Forelimb muscle (tissue), 1 donor: ENCODE measurements around the gene TCAF1. TPM values are rescaled to one million over a fixed set of nuclear protein-coding genes. Genes with fewer than 3 reads are reported as not detected.
A peak's percentile ranks its signal among the peaks of the same experiment; 100 is the strongest.

ENCODE experiments used
- DNase-seq: peaks from one replicate; pipeline ENCODE4 v3.0.0-alpha.2; 2013; ENCODE audit warnings: low read depth
- polyA plus RNA-seq: library from polyadenylated mRNA; unstranded; fragments of 120-200 nt; gene quantifications from one replicate; pipeline ENCODE4 v1.2.1, GENCODE V29; 2013; ENCODE audit not compliant: insufficient read length

The TCAF1 gene, protein sequence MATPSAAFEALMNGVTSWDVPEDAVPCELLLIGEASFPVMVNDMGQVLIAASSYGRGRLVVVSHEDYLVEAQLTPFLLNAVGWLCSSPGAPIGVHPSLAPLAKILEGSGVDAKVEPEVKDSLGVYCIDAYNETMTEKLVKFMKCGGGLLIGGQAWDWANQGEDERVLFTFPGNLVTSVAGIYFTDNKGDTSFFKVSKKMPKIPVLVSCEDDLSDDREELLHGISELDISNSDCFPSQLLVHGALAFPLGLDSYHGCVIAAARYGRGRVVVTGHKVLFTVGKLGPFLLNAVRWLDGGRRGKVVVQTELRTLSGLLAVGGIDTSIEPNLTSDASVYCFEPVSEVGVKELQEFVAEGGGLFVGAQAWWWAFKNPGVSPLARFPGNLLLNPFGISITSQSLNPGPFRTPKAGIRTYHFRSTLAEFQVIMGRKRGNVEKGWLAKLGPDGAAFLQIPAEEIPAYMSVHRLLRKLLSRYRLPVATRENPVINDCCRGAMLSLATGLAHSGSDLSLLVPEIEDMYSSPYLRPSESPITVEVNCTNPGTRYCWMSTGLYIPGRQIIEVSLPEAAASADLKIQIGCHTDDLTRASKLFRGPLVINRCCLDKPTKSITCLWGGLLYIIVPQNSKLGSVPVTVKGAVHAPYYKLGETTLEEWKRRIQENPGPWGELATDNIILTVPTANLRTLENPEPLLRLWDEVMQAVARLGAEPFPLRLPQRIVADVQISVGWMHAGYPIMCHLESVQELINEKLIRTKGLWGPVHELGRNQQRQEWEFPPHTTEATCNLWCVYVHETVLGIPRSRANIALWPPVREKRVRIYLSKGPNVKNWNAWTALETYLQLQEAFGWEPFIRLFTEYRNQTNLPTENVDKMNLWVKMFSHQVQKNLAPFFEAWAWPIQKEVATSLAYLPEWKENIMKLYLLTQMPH
- 206 TPM for polyA plus RNA-seq

DNA sequence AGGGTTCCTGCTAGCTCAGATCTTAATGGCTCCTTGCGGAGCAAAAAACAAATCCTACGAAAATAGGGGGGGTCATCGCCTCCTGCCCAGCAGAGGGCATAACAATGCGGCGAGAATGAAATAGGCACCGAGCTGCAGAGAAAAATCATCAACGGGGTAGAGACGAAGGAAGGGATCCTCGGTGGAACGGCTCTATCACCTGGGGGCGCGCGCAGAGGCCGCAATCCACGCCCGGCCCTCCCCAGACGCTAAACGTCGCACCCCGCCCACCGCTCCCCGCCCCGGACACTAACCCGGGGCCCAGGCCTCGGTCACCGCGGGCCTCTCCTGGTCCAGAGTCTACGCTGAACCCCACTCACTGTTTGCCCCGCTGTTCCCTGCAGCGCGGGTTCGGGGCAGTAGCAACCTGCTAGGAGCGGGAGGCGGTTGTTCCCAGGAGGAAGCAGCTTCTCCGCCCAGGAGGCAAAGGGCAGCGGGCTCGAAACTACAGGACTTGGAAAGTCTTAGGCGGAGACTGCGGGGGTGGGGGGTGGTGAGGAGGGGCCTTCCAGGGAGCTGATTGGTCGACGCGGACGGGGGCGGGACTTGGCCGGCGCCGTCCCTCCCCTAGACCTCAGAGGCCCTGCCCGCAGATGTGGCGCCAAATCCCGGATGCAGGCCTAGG lies at the start of gene TCAF1:
Gene TCAF1 (minus strand): TSS at position 509 of the 664 bp plus-strand sequence. CDS start 25,568 bp downstream, outside the sequence.
- DNase-seq = peak; percentile 86

DNA sequence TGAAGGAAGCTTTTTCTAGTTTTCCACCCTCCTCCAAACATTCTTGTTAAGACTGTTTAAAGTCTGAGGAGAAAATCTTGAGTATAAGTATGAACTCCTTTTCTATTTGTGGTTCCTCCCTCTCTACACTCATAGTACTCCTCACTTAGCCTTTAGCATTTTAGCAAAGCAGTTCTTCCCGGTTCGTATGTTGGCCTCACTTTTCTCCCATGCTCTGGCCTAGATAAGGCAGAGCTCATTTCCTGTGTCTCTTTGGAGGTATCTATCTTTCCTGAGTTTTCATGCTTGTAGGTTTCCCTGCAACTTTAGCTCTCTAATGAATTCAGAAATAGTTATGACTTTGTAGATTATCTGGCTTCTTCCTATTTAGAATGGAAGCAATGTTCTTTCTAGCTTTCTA lies 46.8 kb upstream of the TCAF1 start:
- DNase-seq = no peak

DNA sequence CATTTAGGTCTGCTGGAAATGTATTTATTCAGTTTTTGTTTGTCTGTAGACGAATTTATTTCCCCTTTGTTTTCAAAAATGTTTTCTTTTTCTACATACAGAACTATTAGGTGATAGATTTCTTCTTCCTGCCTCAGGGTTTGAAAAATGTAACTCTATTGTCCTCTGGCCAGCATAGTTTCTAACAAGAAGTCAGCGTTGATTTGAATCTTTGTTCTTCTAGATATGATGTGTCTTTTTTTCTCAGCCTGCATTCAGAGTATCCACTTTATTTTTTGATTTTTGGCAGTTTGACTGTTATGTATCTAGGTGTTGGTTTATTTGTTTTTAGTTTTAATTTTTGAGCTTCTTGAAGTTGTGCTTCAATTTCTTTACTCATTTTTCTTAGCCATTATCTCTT lies 45.1 kb upstream of the TCAF1 start:
- DNase-seq = no peak

DNA sequence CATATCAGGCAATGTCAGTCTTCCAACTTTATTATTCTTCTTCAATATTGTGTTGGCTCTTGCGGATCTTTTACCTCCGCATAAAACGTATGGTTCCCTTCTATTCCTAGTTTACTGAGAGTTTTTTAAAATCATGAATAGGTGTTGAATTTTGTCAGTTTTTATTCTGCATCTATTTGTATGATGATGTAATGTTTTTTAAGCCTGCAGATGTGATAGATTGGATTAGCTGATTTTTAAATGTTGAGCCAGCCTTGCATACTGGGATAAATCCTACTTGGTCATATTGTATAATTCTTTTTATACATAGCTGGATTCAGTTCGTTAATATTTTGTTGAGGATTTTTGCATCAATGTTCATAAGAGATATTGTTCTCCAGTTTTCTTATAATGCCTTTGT lies 43.4 kb upstream of the TCAF1 start:
- DNase-seq = no peak

DNA sequence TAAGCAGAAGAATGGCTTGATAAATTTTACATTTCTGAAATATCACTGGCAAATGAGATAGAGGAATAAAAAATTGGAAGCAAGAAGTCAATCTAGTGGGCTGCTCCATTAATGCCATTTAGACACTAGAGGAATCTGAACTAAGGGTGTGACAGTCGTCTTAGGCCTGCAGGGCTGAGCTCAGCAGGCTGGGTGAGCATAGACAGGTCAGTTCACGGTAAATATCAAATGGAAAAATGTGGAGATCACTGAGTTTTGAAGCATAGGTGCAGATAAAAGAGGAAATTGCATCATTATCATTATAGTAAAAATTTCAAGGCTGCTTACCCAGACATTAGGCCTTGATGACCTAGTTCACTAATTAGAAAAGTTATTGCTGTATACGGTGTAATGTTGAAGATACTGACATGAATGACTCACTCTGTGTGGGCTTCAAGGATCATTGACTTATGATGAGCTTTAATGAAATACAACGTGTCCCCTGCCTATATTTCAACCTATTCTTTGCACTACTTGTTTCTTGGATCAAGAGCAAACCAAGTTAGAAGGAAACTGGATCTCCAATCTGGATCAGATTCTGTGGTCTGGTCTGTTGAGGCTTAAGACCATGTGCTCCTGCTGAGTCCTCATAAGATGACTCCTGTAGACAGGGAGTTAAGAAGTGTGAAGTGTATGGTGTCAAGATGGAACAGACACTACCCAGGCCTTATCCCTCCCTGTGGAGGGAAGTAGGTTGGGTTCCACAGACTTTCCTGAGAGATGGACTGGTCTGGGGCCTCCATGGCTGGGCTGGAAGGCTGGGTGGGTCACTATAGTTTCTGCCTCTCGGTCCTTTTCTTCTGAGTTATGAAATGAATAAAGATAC lies 36.6 kb upstream of the TCAF1 start:
- no peak for DNase-seq

DNA sequence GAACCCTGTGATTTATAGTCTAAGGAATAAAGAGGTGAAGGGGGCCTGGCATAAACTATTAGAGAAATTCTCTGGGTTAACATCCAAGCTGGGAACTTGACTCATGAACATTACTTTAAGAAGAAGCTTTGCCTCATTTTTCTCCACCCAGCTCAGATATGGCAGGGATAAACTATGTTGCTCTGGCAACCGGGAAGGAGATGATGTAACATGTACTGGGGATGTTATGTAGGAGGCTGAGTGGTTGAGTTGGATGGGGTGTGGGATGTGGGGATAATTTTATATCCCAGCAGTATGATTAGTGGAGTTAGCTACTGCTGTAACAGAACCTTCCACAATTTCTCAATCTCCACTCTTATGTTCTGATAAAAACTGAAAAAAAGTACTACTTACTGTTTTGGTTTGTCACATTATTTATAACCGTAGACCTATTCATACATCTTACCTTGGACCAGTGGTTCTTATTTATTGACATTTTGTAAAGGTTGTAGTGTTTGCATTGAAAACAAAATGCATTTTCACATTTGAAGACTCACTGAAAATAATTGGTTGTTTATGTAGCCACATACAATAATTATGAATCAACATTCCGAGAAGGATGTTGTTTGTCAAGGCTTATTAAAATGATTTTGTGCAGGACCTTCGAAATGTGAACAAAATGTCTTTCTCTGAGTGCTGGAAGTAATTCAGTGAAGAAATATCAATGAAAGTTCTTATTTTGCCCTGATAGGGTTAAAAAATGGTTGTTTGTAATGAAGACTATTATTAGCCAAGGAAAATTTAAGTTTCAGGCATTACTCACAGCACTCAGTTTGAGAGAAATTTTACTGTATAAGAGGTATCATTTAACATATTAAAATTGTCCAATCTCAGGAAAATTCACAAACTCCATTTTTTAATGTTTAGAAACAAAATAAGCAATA lies 34.4 kb upstream of the TCAF1 start:
- DNase-seq = no peak

DNA sequence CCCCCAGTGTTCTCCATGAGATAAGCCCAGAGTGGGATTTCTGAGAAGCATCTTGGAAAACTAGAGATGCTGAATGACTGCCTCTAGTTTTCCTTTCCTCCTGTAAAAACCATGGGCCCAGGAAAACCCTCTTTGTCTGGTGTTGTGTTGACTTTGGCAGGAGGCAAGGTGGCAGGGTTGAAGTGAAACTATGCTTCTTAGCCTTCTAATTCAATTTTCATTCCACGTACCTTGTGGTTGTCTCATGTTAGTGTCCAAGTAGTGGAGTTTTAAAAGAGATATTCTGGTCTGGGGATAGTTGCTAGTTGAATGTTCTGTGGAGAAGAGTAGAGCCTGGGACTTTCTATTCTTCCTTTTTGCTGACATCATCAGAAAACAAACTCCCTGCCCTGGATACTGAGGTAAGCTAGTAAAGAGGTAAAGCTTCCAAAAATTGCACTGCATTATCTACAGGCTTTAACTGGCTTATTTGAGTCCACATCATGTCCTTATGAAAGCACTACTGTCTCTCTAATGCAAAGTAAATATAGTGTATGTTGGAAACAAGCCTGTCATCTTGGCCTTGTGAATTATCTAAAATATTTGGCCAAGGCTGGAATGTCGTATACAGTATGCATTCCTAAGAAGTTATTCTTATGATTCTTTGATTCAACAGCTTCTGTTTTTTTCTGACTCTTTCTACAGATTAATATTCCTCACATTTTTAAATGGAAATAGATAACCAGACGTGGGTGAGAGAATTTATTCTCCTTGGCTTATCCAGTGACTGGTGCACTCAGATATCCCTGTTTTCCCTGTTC lies 32.8 kb upstream of the TCAF1 start, which contains the start of gene OR2F2:
Gene OR2F2 (plus strand): TSS at position 708 of the 800 bp plus-strand sequence. CDS start 0 bp downstream, at position 708.
- DNase-seq = no peak

DNA sequence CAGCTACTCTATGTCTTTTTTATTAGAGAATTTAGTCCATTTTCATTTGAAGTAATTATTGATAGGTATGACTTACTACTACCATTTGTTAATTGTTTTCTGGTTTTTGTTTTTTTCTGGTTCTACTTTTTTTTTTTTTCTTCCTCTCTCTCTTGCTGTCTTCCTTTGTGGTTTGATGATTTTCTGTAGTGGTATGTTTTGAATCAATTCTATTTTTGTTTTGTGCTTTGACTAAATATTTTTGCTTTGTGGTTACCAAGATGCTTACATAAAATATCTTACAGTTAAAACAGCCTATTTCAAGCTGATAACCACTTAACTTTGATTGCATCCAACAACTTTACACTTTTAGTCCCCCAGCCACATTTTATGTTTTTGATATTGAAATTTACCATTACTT lies 29.8 kb upstream of the TCAF1 start:
- DNase-seq = no peak

DNA sequence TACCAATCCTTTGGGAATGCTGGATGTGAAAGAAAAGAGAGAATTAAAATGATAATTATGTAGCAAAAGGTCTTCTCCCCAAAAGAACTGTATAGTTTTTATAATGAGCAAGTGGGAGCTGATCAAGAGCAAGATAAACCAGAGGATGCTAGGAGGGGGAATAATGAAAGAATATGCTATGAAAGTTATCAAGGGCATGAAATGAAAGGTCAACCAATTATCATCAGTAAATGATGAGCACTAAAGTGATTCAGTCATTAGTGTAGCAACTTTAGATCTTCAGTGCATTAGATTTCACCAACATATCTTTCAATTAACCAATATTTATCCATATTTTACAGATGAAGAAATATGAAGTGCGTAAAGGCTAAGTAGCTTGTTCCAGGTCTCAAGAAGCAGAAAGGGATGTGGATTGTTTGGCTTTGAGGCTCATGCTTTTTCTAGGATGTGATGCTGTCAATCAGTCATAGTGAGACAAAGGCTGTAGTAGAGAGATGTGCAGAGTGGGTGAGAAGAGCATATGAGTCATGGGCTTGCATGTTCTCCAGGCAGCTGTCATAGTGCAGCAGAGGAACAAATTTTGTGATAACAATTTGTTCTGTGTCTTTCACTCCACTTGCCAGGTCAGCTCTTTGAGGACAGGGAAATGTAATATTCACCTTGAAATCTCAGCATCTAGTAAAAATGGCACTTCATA lies 27.4 kb upstream of the TCAF1 start:
- no peak for DNase-seq

DNA sequence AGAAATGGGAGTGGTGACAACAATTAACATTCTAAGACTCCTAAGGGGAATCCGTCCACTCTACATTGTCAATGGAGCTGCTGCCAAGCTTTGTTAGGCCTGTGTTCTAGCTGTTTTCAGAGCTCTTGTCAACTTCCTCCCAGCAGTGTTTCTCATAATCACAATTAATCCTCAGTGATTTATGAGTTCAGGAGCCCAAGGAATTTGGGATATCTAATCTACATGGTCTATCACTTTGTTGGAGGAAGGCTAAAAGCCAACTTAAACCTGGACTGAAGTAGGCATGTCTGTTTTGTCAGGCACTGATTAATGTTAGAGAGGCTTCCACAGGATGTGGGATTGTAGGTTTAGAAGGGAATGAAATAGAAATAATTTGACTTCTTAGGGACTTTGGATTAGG lies 22.9 kb upstream of the TCAF1 start:
- DNase-seq = no peak

DNA sequence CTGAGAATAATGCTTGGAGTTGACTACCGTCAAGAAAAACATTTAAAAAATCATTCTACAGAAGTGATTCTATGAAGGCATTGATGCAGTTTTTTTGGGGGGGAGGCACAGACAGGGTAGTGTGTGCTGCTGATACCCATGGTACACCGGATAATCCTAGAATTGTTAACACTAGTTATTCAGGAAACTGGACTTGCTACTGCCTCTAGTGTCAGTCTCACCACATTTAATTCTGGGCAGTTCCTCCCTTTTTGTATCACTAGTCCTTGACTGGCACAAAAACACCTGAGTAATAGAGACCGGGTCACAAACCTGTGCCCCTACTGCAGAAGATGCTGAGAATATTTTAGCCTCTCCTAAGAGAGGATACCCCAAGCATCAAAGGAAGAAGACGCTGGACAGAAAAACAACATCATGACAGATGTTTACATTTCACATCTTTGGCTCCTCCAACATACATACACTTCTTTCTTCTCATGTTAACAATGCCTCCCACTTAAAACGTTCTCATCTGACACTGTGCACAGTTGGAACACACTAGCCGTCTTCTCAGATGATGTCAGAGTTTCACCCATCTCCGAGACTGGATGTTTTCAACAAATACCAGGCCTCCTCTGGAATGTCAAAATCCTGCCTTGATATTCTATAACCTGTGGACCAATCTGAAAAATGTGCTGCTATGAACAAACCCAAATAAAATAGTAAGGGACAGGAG lies 13.1 kb upstream of the TCAF1 start:
- DNase-seq = no peak

DNA sequence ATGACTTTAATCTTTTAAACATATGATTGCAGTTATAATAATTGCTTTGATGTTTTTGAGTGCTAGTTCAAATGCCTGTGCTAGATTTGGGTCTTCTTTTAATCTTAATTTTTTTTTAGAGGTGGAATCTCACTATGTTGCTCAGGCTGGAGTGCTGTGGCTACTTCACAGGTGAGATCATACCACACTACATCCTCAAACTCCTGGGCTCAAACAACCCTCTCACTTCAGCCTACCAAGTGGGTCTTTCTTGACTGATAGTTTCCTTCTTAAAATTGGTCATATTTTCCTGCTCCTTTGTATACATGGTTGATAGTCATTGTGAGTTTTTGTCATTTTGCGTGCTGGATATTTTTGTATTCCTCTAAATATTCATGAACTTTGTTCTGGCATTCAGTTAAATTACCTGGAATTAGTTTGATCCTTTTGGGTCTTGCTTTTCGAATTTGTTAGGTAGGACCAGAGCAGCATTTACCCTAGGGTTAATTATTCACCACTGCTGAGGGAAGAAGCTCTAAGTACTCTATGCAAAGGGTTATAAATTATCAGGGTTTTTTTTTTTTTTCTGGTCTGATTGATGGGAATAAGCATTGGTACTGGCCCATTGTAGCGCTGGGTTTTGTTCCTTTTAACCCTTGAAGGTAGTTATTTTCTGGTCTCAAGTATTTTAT lies 12.1 kb upstream of the TCAF1 start:
- no peak for DNase-seq

DNA sequence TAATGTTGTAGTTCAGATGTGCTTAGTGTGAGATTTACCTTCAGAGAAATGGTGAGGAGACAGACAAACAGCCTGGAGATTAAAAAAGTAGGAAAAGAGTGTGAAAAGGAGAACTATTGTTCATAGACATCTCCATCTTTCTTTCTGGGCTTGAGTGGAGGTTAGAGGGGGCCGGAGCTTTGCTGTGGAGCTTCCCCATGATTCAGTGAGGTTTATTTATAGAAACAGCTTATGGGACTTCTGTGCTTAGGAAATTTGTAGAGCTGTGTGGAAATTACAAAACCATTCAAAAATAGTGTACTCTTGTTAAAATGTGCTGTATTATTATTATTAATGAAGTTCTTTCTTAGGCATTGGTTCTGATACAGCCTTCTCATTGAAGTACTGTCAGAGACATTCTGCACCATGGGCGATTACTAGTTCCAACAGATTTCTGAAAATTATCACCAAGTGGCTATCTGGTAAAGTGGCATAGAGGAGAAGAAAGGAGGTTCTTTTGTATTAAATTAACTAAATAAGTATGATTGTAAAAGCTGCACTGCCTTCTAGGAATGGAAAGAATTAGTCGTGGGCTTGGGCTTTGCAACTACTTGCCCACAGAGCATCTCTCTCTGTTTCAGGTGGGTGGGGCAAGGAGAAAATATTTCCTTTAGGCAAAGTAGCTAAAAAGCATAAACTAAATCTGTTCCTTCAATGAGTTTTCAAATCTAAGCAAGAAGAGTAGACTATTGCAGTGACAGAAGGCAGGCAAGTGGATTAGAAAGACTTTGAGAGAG lies 8.7 kb upstream of the TCAF1 start:
- no peak for DNase-seq

DNA sequence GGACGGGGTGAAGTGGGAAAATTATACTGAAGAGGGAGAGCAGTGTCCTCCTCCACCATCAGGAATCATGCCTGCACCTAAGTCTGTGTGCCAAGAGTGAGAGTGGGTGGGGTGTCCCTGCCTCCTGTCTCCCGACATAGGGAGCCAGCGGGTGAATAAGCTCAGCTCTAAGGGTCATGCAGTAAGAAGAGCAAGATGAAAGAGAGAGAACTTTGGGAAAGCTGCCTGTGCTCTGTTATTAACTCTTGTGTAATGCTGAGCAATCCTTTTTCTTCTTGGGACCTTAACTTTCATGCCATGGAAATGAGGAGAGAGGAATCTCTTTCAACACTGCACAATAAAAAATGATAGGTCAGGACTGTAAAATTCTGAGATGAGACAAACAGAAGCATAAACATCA lies 7.9 kb upstream of the TCAF1 start:
- DNase-seq = no peak

DNA sequence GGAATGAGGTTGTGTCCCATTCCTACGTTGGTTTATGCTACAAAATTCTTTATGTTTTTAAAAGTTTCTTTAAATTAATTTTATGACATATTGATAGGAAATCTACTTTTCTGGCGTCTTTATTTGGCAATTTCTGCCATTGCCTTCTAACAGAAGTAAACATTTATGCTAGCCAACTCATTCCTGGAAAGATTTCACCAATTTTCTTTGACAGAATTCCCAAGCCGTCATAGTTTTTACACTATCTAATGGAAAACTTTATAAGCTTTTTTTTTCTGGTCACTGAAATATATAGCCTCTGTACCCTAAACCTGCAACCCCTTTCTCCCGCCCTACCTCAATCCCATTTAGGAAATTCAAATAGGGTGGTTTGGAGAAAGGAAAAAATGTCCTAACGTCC lies 6.1 kb upstream of the TCAF1 start:
- DNase-seq = peak; percentile 53

DNA sequence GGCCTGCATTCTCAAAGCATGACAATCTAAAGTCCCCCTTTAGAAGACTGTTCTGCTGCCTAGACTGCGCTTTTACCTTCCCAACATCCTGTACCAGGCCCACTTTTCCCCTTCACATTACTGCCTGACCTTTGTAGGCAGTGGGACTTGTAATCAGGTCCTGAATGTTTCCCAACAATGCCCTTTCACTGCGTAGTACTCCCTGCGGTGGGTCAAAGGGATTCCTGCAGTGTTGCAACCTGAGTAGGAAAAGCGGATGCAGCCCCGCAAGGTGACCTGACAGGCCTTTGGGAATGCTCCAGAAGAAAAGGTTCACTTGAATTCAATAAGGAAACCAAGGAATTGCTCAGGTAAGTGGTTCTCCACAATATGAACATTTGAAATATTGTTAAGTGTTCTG lies 4.9 kb upstream of the TCAF1 start:
- no peak for DNase-seq
